Activated naive CD4-positive, alpha-beta T cell treated with anti-CD3 and anti-CD28 coated beads for 36 hours (primary cell): ENCODE results near the gene TMEM50A. TPM values are rescaled to one million over a fixed set of nuclear protein-coding genes. Genes with fewer than 3 reads are reported as not detected.
"Not testable (repeated sequence)": the region's sequence is repeated elsewhere in the genome, so short reads cannot be mapped to it uniquely, and the experiment has no call there.

Source experiments
- CTCF ChIA-PET: fragments of 350-600 bp; sonication (Branson Sonifier 250); formaldehyde crosslinking; loops from one replicate; lab custom pipeline; 2021; ENCODE audit warnings: antibody characterized with exemption; lab: Charles Lee
- DNase-seq: peaks from one replicate; pipeline ENCODE4 v3.0.0-alpha.2; 2020
- H3K27ac Mint-ChIP-seq: one replicate; pipeline ENCODE4 v1.8.0; 2021; ENCODE audit warnings: mild to moderate bottlenecking, mixed read lengths
- H3K27me3 Mint-ChIP-seq: one replicate; pipeline ENCODE4 v1.8.0; 2021; ENCODE audit warnings: low read depth, mixed read lengths
- H3K36me3 Mint-ChIP-seq: one replicate; pipeline ENCODE4 v1.8.0; 2021; ENCODE audit warnings: low read depth, mixed read lengths
- H3K4me1 Mint-ChIP-seq: one replicate; pipeline ENCODE4 v1.8.0; 2021; ENCODE audit warnings: low read depth, mixed read lengths
- H3K4me3 Mint-ChIP-seq: one replicate; pipeline ENCODE4 v1.8.0; 2021; ENCODE audit warnings: mild to moderate bottlenecking, moderate library complexity, mixed read lengths
- H3K9me3 Mint-ChIP-seq: one replicate; pipeline ENCODE4 v1.8.0; 2021; ENCODE audit warnings: mixed read lengths
- intact Hi-C: fragments of 100-400 bp; cut with micrococcal nuclease; formaldehyde crosslinking; loops from one replicate; pipeline ENCODE4 v1.15.1; 2023
- total RNA-seq, 2 experiments: library from RNA; stranded (reverse); gene quantifications; one replicate each; pipeline ENCODE4 v1.2.3, GENCODE V29; 2021

Gene TMEM50A
- total RNA-seq, 2 experiments from 2014 or later: 96.2 to 98.3 TPM

- H3K4me3 Mint-ChIP-seq, H3K36me3 Mint-ChIP-seq, DNase-seq, H3K4me1 Mint-ChIP-seq, H3K27me3 Mint-ChIP-seq, H3K27ac Mint-ChIP-seq, CTCF ChIA-PET, intact Hi-C loops, H3K9me3 Mint-ChIP-seq: not testable (repeated sequence)
Measured at GRCh38 chr1:25405731-25406305, 67.7 kb downstream of the TMEM50A start.

DNA sequence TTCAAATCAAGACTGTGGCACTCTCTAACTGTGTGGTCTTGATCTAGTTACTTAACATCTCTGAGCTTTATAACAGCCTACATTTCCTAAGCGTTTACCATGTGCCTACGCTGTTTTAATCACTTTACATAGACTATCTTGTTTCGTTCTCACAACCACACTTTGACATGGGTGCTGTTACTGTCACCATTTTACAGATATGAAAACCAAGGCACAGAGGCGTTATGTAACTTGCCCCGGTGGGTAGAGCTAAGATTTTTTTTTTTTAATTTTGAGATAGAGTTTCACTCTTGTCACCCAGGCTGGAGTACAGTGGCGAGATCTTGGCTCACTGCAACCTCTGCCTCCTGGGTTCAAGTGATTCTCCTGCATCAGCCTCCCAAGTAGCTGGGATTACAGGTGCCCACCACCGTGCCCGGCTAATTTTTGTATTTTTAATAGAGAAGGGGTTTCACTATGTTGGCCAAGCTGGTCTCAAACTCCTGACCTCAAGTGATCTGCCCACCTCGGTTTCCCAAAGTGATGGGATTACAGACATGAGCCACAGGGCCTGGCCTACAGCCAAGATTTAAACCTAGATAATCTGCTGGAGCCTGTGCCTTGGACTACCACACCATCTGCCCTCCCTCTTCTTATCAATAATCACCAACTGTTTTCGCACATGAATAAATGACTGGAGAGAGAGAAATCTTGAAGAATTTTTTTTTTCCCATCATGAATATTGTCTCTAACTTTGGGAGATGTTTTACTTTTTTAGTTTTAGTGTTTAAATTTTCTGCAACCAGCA is 71.7 kb downstream of the TMEM50A start:
- H3K9me3 Mint-ChIP-seq, H3K4me1 Mint-ChIP-seq, DNase-seq, H3K27ac Mint-ChIP-seq, H3K4me3 Mint-ChIP-seq, H3K27me3 Mint-ChIP-seq, H3K36me3 Mint-ChIP-seq, intact Hi-C loops: not testable (repeated sequence)
- CTCF ChIA-PET: interaction anchor here (0.6 kb wide), 2 partner anchors 110 to 657 kb away, joined by 5 read pairs; no protein-coding TSS in a partner anchor

Other genes with a start within 250 kb of the TMEM50A start
- gene SYF2, start 105.8 kb upstream of the TMEM50A start, total RNA-seq: 10 to 100 TPM; 39.7 to 46.8 TPM
- gene RSRP1, start 90.9 kb upstream of the TMEM50A start, total RNA-seq: 100 to 1,000 TPM; 101 to 110 TPM
- gene RHD, start 65.8 kb upstream of the TMEM50A start, total RNA-seq: not detected
- gene RHCE, start 82.5 kb downstream of the TMEM50A start, total RNA-seq: under 1 TPM; 0.33 to 0.54 TPM
- gene MACO1, start 92.6 kb downstream of the TMEM50A start, total RNA-seq: 1 to 10 TPM; 8.4 to 8.6 TPM
- 10 to 100 TPM; 19.1 to 19.7 TPM for gene LDLRAP1, start 205.3 kb downstream of the TMEM50A start, total RNA-seq